Thyroid gland (tissue), 4 donors: ENCODE measurements around the gene DPEP2NB.

Experiments used
- CTCF ChIP-seq, 6 experiments: fragments of 200-600 bp in 3 of 6; fragments of 450-650 bp in 3 of 6; sonication (generic) in 3 of 6; IDR thresholded peaks; one replicate each; pipeline ENCODE4 v1.5.1; 2016 to 2019; ENCODE audit warnings: antibody characterized with exemption in 6 of 6, mild to moderate bottlenecking in 2 of 6, inconsistent platforms in 1 of 6, moderate library complexity in 1 of 6
- POLR2A ChIP-seq, 2 donors: fragments of 450-650 bp; IDR thresholded peaks; one replicate each; pipeline ENCODE4 v1.6.1; 2017; ENCODE audit warnings: antibody characterized with exemption in 2 of 2, mild to moderate bottlenecking in 2 of 2, moderate library complexity in 1 of 2

GRCh38 chr16:68009157-68009735, 6.5 kb downstream of the DPEP2NB start:
- no peak for TF ChIP-seq POLR2A (IDR thresholded peaks at IDR 0.05)
- TF ChIP-seq CTCF (IDR thresholded peaks at IDR 0.05): no peak
